Stimulated activated CD4-positive, alpha-beta T cell treated with anti-CD3 and anti-CD28 coated beads, TNF-alpha, amount 100 ng/mL, for 1 hour (primary cell): ENCODE measurements around the gene CROCC.
"Not testable (repeated sequence)": the region's sequence is repeated elsewhere in the genome, so short reads cannot be mapped to it uniquely, and the experiment has no call there.

ENCODE experiments used
- DNase-seq, 3 donors: peaks; one replicate each; pipeline ENCODE4 v3.0.0-alpha.2; 2020; ENCODE audit warnings: low read depth in 3 of 3, low spot score in 1 of 3

The CROCC gene

GRCh38 chr1:16931206-16931934 lies 9.6 kb downstream of the CROCC start:
- DNase-seq = not testable (repeated sequence)

GRCh38 chr1:16933945-16934344 lies 12.2 kb downstream of the CROCC start:
- not testable (repeated sequence) for DNase-seq

GRCh38 chr1:16936580-16936979 lies 14.8 kb downstream of the CROCC start:
- DNase-seq = not testable (repeated sequence)

GRCh38 chr1:16938351-16939321 lies 16.9 kb downstream of the CROCC start:
- no peak for DNase-seq

- DNase-seq = not testable (repeated sequence)
These were observed 17.9 kb downstream of the CROCC start for GRCh38 chr1:16939386-16940180.

GRCh38 chr1:16944038-16944437 lies 22.3 kb downstream of the CROCC start:
- DNase-seq = no peak

DNA sequence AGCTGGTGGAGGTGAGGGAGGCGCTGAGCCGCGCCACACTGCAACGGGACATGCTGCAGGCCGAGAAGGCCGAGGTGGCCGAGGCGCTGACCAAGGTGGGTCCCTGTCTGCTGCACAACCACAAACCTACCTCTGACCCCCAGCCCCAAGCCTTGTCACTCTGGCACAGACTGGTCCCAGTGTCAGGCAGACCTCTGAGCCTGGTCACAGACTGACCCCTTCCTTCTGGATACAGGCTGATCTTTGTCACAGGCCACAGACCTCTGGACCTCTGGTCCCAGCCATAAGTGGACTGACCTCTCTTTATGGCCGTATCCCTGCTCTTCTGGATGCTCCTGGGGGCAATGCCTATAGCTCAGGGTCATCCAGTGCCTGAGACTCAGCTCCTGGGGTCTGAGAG lies 23.8 kb downstream of the CROCC start:
- not testable (repeated sequence) for DNase-seq

- not testable (repeated sequence) for DNase-seq
These were observed 24.5 kb downstream of the CROCC start for GRCh38 chr1:16946185-16946584.

DNA sequence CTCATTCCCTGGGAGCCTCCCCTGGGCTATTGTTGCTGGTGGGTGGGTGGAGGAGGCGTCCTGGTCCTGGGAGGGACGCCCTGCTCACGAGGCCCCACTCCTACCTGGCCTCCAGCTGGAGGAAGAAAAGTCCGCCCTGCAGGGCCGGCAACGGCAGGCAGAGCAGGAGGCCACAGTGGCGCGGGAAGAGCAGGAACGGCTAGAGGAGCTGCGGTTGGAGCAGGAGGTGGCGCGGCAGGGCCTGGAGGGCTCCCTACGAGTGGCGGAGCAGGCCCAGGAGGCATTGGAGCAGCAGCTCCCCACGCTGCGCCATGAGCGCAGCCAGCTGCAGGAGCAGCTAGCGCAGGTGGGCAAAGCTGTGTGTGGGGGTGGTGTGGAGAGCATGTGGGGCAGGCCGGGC lies 24.9 kb downstream of the CROCC start:
- DNase-seq = no peak

GRCh38 chr1:16948282-16948891 lies 26.7 kb downstream of the CROCC start:
- DNase-seq = not testable (repeated sequence)

GRCh38 chr1:16949026-16949425 lies 27.3 kb downstream of the CROCC start:
- DNase-seq = not testable (repeated sequence)

- DNase-seq = not testable (repeated sequence)
These were observed 30.6 kb downstream of the CROCC start for GRCh38 chr1:16952376-16952775.

DNA sequence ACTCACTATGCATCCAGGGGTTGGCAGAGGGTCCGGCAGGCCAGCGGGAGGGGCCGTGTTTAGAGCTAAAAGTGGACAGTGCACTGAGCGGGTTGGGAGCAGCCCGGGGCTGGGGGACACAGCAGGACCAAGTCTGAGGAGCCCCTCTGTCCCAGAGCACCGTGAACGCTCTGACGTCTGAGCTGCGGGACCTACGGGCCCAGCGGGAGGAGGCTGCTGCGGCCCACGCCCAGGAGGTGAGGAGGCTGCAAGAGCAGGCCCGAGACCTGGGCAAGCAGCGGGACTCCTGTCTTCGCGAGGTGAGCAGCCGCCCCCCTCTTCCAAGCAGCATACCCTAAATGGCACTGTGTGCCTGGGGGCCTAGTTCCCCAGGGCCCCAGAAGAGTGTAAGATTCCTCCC lies 32.8 kb downstream of the CROCC start:
- DNase-seq = no peak

- no peak for DNase-seq
These were observed 33.5 kb downstream of the CROCC start for GRCh38 chr1:16955186-16955585.

DNA sequence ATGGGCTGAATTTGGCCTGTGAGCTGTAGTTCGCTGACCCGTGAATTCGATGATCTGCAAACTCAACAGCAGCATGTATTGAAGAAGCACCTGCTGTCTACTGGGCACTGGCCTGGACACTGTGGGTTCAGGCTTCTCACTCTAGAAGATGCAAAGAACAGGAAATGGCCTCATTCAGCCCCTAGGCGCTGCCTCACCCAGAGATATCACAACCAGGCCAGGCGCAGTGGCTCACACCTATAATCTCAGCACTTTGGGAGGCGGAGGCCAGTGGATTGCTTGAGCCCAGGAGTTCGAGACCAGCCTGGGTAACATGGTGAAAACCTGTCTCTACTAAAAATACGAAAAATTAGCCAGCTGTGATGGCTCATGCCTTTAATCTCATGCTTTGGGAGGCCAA lies 35.0 kb downstream of the CROCC start:
- DNase-seq = no peak

GRCh38 chr1:16957731-16958130 lies 36.0 kb downstream of the CROCC start:
- DNase-seq = no peak

- no peak for DNase-seq
These were observed 36.7 kb downstream of the CROCC start for GRCh38 chr1:16958475-16958874.

- DNase-seq = peak; percentile 43 to 69 (median 51)
These were observed 39.0 kb downstream of the CROCC start for GRCh38 chr1:16960560-16961296.

GRCh38 chr1:16961297-16962133 lies 39.8 kb downstream of the CROCC start:
- DNase-seq = no peak
